GM21619 (cell line): ENCODE data around the gene TSPOAP1.

Source experiments
- ATAC-seq: cut with Tn5 transposase; IDR thresholded peaks from one replicate; pipeline ENCODE4 v1.9.1; 2021; ENCODE audit not compliant: unreplicated experiment

TSPOAP1 gene

DNA sequence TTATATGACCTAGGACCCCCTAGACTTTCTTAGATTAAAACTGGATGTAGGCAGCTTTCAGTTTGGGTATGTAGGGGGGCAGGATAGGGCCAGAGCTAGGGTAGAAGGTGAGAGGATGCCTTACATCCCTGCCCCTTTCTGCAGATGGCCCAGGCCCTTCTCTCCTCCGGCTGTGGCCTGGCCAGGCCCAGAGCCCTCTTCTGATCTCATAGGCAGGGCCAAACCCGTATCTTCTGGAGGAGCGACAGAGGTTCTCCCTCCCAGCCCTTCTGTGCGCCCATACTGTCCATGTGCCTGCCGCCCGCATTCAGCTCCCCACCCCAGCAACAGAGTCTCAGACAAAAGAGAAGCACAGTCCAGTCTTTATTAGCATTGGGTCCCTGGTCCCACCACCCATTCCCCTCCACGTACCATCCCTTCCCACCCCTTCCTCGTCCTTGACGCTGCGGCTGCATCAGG, 2.0 kb upstream of the TSPOAP1 start:
- ATAC-seq: no peak

DNA sequence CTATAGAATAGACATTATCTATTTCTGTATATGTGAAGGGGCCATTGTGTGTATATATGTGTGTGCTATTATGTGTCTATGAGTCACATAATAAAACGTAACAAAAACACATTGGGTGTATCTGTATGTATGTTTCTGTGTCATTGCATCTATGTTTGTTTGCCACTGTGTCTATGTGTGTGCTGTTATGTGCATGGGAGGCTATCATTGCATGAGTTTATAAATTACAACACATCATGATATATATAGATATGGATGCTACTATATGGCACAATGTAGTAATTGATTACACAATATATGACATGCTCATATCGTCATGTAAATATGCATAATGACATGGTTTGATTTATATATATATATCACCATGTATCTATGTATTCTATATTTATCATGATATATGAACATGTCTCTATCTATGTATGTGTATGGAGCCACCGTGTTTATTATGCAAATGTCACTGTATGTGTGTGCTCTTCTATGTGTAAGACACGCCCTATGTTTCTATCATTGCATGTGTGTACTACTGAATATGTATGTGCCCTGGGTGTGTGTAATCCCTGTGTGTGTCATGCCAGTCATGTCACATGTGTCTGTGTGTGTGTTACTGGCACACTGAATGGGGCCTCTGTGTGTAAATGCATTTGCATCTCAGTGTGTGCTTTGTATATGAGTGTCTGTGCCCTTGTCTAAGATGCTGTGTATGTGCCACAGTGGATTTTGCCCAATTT, 1.4 kb upstream of the TSPOAP1 start:
- peak; percentile 1 for ATAC-seq

DNA sequence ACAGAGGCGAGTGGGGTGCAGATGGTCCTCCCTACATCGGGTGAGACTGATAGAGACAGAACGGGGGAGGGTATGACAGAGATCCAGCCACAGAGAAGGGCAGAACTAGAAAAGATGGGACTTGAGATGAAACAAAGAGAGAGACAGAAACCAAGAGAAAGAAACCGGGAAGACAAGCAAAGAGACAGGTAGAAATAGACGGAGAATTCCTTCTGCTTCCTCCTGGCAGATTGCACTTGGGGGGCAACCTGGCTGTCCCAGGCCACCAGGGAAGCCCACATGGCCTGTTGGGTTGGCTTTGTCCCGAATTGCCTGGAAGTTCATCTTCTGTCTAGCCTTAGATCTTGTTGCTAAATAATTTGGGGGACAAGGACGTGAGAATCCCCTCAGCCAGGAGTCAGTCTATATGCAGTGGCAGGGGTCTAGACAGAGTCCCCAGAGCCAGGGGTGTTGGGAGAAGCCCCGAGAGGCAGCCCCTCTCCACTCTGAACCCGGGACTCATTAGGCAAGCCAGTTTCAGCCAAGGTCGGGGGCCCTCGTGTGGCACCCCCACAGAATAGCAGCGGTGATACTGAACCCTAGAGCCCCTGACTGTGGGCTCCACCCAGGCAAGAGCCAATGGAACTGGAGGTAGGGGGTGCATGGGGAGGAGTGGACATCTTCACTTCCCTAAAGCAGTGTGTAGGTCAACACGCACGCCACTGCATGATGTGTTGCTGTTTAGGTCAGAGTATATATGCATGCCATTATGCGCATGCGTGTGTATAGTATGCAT, 627 bp upstream of the TSPOAP1 start:
- ATAC-seq: peak; percentile 37

DNA sequence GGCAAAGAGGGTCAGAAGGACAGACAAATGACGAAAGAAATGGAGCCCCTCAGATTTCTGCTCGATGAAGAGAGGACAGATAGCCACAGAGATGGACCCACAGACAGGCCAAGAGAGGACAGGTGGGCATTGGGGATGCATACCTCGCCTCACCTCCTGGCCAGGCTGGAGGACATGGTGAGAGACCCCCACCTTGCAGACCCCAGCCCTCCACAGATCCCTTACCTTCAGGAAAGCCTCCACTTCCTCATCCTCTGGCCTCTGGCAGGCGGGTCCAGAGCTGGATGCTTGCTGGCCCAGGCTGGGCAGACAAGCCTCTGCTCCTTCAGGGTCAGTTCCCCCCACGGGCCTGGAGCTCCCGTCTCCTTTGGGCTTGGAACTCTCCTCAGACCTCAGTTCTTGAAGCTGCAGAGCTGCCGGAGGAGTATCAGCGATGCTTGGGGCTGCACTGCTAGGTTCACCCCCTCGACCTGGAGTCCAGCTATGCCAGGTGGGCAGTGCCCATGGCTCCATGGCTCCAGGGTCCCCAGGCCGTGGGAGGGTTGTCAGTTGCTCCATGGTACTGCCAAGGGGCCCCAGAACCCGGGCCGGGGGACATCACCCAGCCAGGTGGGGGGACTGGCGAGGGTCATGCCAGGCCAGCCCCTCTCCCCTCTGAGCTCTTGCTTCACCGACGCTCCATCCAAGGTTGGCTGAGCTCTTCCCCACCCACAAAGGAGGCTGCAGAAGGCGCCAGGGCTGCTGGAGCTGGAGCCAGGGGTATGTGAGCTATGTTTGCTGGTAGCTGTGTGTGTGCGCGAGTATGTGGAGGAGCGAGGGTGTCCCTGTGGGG, 1.0 kb downstream of the TSPOAP1 start:
- ATAC-seq: no peak

DNA sequence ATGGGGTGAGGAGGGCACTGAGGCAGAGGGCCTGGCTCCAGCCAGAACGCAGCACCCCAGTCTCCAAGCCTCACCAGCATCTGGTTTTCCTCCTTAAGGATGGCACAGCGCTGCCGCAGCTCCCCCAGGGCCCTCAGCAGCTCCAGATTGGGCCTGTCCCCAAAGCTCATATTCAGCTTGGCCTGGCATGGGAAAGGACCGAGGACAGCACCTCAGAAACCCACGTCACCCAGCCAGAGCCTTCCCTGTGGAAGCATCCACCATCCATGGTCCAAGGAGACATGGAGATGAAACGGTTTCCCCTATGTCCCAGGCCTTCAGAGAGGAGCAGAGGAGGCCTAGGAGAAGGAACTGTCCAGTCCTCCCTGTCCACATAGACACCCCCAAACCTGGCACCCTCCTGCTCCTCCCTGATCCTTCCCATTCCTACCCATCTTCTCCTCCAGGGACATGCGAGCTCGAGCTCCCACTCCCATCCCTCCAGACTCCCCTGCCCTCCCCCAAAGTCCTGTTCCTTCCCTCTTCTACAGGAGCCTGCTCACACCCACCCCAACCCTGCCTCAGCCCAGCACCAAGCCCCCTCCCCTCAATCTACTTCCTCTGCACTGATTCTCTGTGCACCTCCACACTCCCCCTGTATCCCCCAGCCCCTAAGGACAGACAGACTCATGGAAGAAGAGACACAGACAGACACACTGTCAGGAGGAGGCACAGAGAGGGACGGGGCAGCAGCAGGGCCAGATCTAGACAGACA, 1.8 kb downstream of the TSPOAP1 start:
- ATAC-seq: no peak

DNA sequence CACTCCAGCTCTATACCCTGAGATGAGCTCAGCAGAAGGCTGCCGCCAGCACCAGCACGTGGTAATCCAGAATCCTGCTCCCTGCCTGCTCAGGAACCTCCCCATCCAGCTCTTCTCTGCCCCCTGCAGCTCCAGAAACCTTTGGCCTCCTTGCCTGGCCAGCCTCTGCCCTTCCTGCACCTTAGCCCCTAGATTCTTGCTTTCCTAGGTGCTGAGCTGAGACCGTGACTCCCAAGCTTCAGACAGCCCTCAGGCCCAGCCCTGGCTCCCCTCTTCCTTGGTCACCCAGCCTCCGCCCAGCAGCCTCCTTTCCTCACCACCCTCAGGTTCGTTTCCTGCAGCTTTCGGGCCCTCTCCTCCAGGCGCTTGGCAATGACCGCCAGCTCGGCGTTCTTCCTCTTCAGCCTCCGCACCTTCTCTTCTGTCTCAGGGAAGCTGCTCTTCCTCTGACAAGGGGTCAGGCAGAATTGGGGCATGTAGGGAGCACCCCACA, 2.6 kb downstream of the TSPOAP1 start:
- no peak for ATAC-seq

DNA sequence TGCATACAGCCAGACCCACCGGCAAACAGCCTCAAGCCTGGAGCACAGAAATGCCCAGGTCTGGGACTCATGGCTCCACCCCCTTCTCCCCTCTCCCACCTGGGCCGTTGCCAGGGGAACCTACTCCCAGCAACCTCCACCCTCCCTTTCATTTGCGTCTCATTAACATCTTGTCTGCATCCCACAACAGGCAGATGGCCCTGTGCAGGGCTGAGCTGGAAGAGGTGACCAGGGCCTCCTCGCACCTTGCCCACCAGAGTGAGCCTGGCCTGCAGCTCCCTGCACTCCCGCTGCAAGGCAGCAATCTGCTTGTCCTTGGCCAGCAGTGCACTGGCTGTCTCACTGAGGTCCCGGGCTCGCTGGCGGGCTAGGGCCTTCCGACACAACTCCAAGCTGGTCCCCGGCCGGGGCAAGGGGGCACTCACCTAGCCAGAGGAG, 3.3 kb downstream of the TSPOAP1 start:
- no peak for ATAC-seq

DNA sequence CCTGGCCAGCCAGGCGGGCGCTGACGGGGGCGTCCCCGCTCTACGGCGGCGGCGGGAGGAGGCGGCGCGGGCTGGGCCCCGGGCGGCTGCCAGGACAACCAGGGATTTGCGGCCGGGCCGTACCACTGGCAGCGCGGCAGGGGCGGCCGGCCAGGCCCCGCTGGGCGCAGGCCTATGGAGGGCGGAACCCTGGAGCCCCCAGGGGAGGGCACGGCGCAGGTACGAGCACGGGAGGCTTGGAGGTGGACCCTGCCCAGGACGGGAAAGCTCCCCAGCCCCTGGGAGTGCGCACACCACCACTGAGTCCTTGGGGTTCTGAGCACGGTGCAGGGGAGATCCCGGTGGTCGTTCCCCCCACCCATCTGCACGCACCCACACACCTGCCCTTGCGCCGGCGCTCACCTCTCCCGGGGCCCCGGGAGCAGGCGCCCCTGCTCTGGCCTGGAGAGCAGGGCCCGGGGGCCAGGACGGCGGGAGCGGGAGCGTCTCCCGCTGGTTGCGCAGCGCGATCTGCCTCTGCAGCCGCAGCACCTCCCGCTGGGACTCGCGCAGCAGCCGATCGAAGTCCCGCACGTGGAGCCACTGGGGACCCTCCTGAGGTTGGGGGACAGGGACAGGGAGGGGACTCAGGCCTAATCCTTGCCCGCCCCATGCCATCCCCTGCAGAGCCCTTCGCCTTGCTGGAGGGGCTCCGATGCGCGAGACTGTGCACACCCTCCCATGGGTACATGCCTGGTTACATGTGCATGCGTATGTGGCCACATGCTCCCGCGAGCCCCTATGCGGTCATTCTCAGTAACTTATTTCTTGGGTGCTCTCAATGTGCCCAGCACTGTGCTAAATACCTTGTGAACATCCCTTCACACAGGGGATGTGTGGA, 3.9 kb downstream of the TSPOAP1 start:
- no peak for ATAC-seq

DNA sequence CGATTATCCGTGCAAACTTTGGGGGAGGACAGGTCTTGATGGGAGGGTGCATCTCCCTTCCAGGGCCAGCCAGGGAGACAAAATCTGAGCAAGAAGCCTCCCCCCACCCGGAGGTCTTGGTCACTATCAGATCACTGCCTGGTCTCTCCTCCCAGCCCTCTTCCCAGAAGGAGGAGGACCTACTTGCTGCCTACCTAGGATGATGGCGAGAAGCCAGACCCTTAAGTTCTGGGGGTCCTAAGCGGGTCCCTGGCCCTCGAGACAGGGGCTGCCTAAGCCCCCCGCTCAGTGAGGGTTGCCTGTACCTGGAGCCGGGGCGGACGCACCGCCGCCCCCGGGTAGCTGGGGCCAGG, 4.6 kb downstream of the TSPOAP1 start:
- ATAC-seq: no peak

DNA sequence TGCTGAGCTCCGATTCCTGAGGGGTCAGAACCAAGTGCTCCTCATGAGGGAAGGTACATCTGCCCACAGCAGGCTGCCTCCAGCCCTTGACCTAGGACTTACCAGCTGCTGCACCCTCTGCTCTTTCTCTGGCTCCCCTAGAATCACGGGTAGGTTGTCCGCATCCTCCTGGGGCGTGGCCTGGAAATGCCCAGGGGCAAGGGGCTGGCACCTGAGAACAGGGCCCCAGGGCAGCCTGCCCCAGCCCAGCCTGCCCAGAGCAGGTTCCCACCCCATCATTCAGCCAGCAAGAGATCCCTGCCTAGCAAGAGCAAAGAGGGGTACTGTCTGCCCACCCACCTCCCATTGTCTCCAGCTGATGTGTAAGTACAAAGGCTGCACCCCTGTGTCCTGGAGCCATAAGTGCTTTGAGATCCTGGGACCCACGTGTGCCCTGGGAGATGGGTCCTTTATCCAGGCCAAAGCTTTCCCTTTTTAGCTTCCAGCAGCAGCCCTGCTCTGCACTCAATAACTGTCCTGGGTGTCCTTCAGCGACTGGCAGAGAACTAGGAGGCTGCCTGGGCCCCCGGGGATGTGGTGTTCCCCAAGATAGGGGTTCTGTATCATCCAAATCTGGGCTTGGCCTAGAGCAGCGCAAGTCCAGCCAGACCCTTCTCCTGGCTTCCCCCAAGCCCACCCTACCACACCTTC, 5.1 kb downstream of the TSPOAP1 start:
- ATAC-seq: no peak

DNA sequence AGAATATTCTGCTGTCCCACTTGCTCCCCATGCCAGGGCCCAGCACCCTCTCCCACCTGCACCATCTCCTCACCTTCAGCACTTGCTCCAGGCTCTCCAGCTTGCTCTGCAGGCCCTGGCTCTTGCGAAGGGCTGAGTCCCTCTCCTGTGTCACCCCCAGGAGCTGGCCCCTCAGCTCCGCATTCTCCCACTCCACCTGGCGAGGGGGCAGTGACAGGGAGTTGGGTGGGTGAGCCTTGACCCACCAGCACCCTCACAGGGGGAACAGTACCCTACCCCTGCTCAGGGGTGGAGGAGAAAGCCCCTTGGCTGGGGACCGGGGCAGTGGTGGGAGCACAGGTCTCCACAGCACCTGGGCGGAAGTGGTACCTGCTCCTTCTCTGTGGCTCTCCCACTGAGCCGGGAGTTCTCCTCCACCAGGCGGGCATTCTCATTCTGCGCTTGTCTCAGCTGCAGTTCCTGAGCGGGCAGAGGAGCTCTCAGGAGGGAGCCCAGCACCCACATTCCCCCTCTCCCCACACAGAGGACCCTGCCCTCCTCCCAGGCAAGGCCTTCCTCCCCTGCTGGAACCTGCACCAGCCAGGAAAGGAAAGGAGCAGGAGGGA, 5.9 kb downstream of the TSPOAP1 start:
- no peak for ATAC-seq

DNA sequence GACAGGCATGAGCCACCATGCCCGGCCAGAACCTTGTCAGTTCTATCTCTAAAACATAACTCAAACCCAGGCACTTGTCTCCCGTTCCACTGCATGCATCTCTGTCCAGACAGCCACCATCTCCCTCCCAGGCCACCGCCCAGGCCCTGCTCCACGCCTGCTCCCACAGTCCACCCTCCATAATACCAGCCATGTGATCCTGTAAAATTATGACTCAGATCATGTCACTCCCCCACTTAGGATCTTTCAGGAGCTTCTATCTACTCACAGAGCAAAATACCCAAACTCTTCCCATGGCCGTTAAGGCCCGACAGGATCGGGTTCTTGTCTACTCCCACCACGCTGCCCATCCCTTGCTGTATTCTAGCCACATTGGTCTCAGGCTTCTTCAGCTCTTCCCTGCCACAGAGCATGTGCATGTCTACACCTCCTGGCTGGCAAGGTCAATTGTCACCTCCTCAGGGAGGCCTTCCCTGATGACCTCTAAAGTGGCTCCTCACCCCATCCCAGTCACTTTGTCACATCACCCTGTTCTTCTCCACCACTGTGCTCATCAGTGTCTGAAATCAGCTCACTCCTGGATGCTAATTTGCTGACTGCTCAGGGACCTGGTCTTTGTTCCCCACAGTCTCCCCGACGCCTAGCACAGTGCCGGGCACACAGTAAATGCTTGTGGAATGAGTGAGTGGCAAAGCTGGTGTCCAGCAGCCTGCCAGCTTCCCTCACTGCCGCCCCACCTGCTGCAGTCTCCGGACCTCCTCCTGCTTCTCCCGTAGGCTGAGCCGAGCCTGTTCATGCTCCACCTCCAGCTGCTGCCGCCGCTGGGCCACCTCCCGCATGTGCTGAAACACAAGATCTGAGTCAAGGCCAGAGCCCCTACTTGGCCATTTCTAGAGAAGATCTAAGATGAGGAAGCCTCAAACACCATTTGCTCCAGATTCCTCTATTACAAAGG, 6.7 kb downstream of the TSPOAP1 start:
- no peak for ATAC-seq

DNA sequence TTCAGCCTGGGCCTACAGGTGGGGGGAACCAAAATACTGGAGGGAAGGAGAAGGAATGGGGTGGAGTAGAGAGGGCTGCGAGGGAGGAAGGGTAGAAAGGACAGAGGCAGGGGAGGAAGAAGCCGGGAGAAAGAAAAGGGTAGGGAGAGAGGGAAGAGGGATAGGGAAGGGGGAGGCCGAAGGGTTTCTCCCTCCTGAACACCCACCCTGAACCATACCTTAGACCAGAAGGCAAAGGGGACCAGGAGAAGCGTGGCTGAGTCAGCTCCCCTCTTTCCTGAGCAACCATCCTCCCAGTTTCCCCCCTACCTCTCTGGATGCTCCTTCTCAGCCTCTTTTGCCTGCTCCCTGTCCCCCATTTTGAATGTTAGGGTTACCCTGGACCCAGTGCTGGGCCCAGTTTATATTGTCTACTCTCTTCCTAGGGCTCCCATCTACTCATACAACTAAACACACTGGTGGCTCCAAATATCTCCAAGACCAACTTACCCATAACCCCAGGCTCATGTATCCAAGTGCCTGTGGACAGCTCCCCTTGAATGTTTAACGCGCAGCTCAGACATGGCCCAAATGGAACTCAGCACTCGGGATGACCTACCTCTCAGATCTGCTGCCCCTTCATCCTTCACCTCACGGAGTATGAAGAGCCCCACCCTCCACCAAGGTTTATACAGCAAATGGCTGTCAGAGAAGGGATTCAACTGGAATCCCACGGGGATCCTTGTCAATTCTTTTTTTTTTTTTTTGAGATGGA, 7.8 kb downstream of the TSPOAP1 start:
- ATAC-seq: no peak

DNA sequence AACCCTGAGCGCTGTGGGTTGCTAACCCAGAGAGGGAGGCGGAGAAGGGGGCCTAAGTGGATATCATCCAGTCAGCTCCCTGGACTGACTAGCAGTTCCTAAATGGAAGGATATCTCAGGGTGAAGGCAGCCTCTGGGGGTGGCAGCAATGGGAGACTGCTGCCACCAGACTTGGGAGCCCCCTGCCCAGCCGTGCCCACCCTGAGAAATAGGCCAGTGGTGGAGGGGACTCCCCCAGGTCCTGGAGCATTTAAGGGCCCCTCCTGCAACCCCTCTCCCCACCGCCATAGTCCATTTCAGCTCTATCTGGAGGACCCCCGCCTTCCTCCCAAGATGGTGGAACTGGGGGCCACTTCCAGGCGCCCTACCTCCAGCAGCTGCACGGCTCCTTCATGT, 8.4 kb downstream of the TSPOAP1 start:
- no peak for ATAC-seq

DNA sequence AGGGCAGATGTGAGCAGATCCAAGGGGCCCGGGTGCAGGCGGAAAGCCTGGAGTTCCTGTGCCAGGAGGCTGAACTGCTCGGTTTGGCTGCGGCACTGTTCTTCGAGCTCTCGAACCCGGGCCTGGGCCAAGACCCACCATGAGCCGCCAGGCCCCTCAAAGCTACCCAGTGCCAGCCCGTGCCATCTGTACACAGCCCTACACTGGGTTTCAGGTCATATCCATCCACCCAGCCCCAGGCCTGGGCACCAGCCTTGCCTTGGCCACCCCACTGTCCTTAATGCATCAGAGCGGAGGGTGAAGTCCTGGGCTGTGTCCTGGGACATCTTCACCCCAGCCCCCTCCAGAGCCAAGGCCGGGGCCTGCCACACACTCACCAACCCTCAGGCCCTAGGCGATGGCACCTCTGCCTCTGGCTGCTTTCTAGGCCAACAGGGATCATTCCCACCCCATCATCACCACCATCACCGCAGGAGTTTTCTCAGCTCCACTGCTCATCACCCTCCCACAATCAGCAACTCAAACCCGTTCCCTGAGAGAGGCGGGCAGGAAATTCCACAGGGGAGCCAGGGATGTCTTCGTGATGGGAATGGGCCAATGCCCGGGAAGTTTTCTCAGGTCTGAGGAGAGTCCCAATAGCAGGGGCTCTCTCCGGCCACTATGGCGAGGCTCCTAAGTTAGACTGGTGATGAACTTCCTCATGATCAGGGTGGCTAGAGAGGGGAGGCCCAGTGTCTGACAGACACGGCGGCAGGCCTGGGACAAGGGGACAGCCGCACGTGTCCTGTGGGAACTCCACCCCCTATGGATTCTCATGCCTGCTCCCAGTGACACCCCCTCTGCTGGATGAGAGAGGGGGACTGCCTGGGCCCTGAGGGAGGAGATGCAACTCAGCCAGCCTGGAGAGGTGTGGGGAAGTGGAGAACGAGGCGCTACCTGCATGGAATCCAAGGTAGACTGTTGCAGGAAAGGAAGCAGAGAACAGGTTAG, 9.1 kb downstream of the TSPOAP1 start:
- no peak for ATAC-seq
